H1 (cell line): Measurements from ENCODE around the gene DLG5.

Experiments
- CTCF ChIP-seq, 3 experiments: IDR thresholded peaks; 1 replicate in 2 of 3; 2 replicates in 1 of 3; pipeline versions ENCODE4 v1.5.1 to v1.6.1; 2011; ENCODE audit warnings: low read length in 3 of 3, mild to moderate bottlenecking in 3 of 3, inconsistent platforms in 2 of 3, low read depth in 1 of 3, moderate library complexity in 1 of 3; ENCODE audit not compliant: insufficient read depth in 1 of 3; ENCODE audit errors: control extremely low read depth in 1 of 3
- EZH2 ChIP-seq: fragments of 200-600 bp; sonication (generic); IDR thresholded peaks from 2 replicates; pipeline ENCODE4 v1.7.1; 2012; ENCODE audit warnings: low read depth, mild to moderate bottlenecking, moderate library complexity, low read length, inconsistent platforms; ENCODE audit not compliant: severe bottlenecking
- MAFK ChIP-seq: IDR thresholded peaks from 2 replicates; pipeline ENCODE4 v1.6.1; 2012; ENCODE audit warnings: low read depth, mild to moderate bottlenecking, improper control_type of control experiment, low read length
- SIN3A ChIP-seq, 2 experiments: IDR thresholded peaks in 1 of 2; conservative IDR thresholded peaks in 1 of 2; 2 replicates each; pipeline ENCODE4 v1.6.1; 2011 to 2012; ENCODE audit warnings: low read length in 2 of 2, improper control_type of control experiment in 1 of 2, low read depth in 1 of 2, mild to moderate bottlenecking in 1 of 2
- SRF ChIP-seq: IDR thresholded peaks from 2 replicates; pipeline ENCODE4 v1.6.1; 2011; ENCODE audit warnings: mild to moderate bottlenecking, low read depth, low read length, moderate library complexity
- YY1 ChIP-seq: IDR thresholded peaks from 2 replicates; pipeline ENCODE4 v1.6.1; 2011; ENCODE audit warnings: low read depth, mild to moderate bottlenecking, low read length
- TF ChIP-seq, protein P1 (sequence below): IDR thresholded peaks from 2 replicates; pipeline ENCODE4 v1.6.1; 2012; ENCODE audit warnings: low read length, inconsistent platforms

DNA sequence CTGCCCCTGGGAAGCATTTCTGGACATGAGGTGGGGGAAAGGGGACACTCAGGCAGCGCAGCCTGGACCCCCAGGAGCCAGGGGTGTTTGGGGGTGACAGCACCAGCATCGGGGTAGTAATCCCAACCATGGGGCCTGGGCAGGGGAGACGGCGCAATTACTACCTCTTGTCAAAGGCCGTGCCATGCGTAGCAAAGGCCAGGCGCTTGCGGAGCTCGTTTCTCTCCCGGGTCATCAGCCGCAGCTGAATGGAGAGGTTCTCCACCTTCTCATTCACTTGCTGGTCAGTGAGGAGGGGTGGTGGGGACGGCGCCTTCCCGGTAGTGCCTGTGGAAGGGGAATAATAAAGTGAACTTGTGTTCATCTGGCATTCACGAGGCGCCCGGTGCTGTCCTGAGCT is 70.0 kb downstream of the DLG5 start:
- no peak for TF ChIP-seq CTCF (IDR thresholded peaks at IDR 0.05; ENCODE audit: control extremely low read depth in 1 of 3, insufficient read depth in 1 of 3, low read depth in 1 of 3, low read length in 3 of 3)
- TF ChIP-seq YY1: no peak
- no peak for TF ChIP-seq EZH2
- TF ChIP-seq, protein P1, sequence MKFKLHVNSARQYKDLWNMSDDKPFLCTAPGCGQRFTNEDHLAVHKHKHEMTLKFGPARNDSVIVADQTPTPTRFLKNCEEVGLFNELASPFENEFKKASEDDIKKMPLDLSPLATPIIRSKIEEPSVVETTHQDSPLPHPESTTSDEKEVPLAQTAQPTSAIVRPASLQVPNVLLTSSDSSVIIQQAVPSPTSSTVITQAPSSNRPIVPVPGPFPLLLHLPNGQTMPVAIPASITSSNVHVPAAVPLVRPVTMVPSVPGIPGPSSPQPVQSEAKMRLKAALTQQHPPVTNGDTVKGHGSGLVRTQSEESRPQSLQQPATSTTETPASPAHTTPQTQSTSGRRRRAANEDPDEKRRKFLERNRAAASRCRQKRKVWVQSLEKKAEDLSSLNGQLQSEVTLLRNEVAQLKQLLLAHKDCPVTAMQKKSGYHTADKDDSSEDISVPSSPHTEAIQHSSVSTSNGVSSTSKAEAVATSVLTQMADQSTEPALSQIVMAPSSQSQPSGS: no peak
- TF ChIP-seq SRF: no peak
- no peak for TF ChIP-seq SIN3A (conservative IDR thresholded peaks at IDR 0.05 in 1 of 2, IDR thresholded peaks at IDR 0.05 in 1 of 2; ENCODE audit: low read depth in 1 of 2, low read length in 2 of 2)
- TF ChIP-seq MAFK: no peak
